KMS-11 (cell line): ENCODE results near the gene PGA4.
"Not testable (repeated sequence)": the region's sequence is repeated elsewhere in the genome, so short reads cannot be mapped to it uniquely, and the experiment has no call there.

Experiments used
- H2AFZ ChIP-seq: fragments of 200-600 bp; sonication (generic); 2 replicates; pipeline ENCODE4 v1.6.1; 2016; ENCODE audit warnings: antibody characterized with exemption, mixed run types, low read depth
- H3K27ac ChIP-seq: fragments of 200-600 bp; sonication (generic); 2 replicates; pipeline ENCODE4 v1.6.1; 2016; ENCODE audit warnings: mild to moderate bottlenecking, mixed run types
- H3K27me3 ChIP-seq: fragments of 200-600 bp; sonication (generic); 2 replicates; pipeline ENCODE4 v1.6.1; 2017; ENCODE audit warnings: mild to moderate bottlenecking, low read depth, mixed run types, moderate library complexity; ENCODE audit not compliant: insufficient read depth
- H3K36me3 ChIP-seq: fragments of 200-600 bp; sonication (generic); 2 replicates; pipeline ENCODE4 v1.6.1; 2017; ENCODE audit warnings: mild to moderate bottlenecking, mixed run types; ENCODE audit not compliant: insufficient read depth
- H3K4me1 ChIP-seq: fragments of 200-600 bp; sonication (generic); 2 replicates; pipeline ENCODE4 v1.6.1; 2016; ENCODE audit warnings: mild to moderate bottlenecking, low read depth, mixed run types; ENCODE audit not compliant: poor library complexity, severe bottlenecking
- H3K4me2 ChIP-seq: fragments of 200-600 bp; sonication (generic); 2 replicates; pipeline ENCODE4 v1.7.0; 2016; ENCODE audit warnings: mild to moderate bottlenecking, mixed run types
- H3K4me3 ChIP-seq: fragments of 200-600 bp; sonication (generic); IDR thresholded peaks from 2 replicates; pipeline ENCODE4 v1.6.1; 2017; ENCODE audit warnings: low read depth, low read length, mixed read lengths; ENCODE audit not compliant: insufficient read depth
- H3K79me2 ChIP-seq: fragments of 200-600 bp; sonication (generic); 2 replicates; pipeline ENCODE4 v1.6.1; 2016; ENCODE audit warnings: low read depth, mixed run types; ENCODE audit not compliant: insufficient read depth
- H3K9ac ChIP-seq: fragments of 200-600 bp; sonication (generic); 2 replicates; pipeline ENCODE4 v1.6.1; 2016; ENCODE audit warnings: mild to moderate bottlenecking, mixed run types
- H4K20me1 ChIP-seq: fragments of 200-600 bp; sonication (generic); 2 replicates; pipeline ENCODE4 v1.6.1; 2016; ENCODE audit warnings: mild to moderate bottlenecking, mixed run types; ENCODE audit not compliant: insufficient read depth
- CTCF ChIP-seq: fragments of 200-600 bp; sonication (generic); conservative IDR thresholded peaks from 2 replicates; pipeline ENCODE4 v1.6.1; 2017; ENCODE audit warnings: low read depth, mild to moderate bottlenecking, antibody characterized with exemption, low read length, moderate library complexity, mixed read lengths

PGA4 gene

GRCh38 chr11:61222047-61222446 lies at the start of gene PGA4:
PGA4 (plus strand) TSS chr11:61222347; CDS start chr11:61222401, 54 bp downstream.
- H3K27me3 ChIP-seq, H3K9ac ChIP-seq, H3K79me2 ChIP-seq, H2AFZ ChIP-seq, H3K27ac ChIP-seq, H3K4me3 ChIP-seq, H3K36me3 ChIP-seq, H3K4me1 ChIP-seq, H3K4me2 ChIP-seq, H4K20me1 ChIP-seq: not testable (repeated sequence)

- H2AFZ ChIP-seq, result no peak overlapping the region
- no peaks in the 10 kb centered on the region; the same call in 1 of the 2 replicates for H3K27me3 ChIP-seq
- no peak overlapping the region for H3K9ac ChIP-seq
- H3K27ac ChIP-seq, result no peak overlapping the region
- TF ChIP-seq CTCF, result no peak
- no peaks in the 10 kb centered on the region for H3K36me3 ChIP-seq
- no peaks in the 10 kb centered on the region for H4K20me1 ChIP-seq
- H3K4me3 ChIP-seq, result no peak overlapping the region
- no peak overlapping the region for H3K4me2 ChIP-seq
- H3K79me2 ChIP-seq, result no peaks in the 10 kb centered on the region
- H3K4me1 ChIP-seq, result peaks cover 8% of the 10 kb centered on the region
These were observed 49.8 kb upstream of the PGA4 start for GRCh38 chr11:61172356-61172755.

GRCh38 chr11:61172888-61173287 lies 49.3 kb upstream of the PGA4 start:
- Histone ChIP-seq H3K4me2 (no peak overlapping the region), H2AFZ (no peak overlapping the region), H3K27me3 (no peaks in the 10 kb centered on the region; the same call in 1 of the 2 replicates), H4K20me1 (no peaks in the 10 kb centered on the region), H3K4me1 (peaks cover 3% of the 10 kb centered on the region), H3K4me3 (no peak overlapping the region), H3K9ac (no peak overlapping the region), H3K27ac (no peak overlapping the region), H3K79me2 (no peaks in the 10 kb centered on the region), H3K36me3 (no peaks in the 10 kb centered on the region)
- TF ChIP-seq CTCF, result no peak

- H2AFZ ChIP-seq, result no peak overlapping the region
- no peak overlapping the region for H3K4me3 ChIP-seq
- H3K36me3 ChIP-seq, result no peaks in the 10 kb centered on the region
- H4K20me1 ChIP-seq, result no peaks in the 10 kb centered on the region
- no peak overlapping the region for H3K4me2 ChIP-seq
- H3K4me1 ChIP-seq, result no peaks in the 10 kb centered on the region
- H3K9ac ChIP-seq, result no peak overlapping the region
- no peak for TF ChIP-seq CTCF
- no peaks in the 10 kb centered on the region; the same call in 1 of the 2 replicates for H3K27me3 ChIP-seq
- no peak overlapping the region for H3K27ac ChIP-seq
- H3K79me2 ChIP-seq, result no peaks in the 10 kb centered on the region
These were observed 48.7 kb upstream of the PGA4 start for GRCh38 chr11:61173456-61173855.

GRCh38 chr11:61174273-61174672 lies 47.9 kb upstream of the PGA4 start:
- H3K9ac ChIP-seq, result no peak overlapping the region
- H3K36me3 ChIP-seq, result no peaks in the 10 kb centered on the region
- H3K4me1 ChIP-seq, result no peaks in the 10 kb centered on the region
- H3K27me3 ChIP-seq, result no peaks in the 10 kb centered on the region; the same call in 1 of the 2 replicates
- H3K4me2 ChIP-seq, result no peak overlapping the region
- no peak overlapping the region for H2AFZ ChIP-seq
- H3K79me2 ChIP-seq, result no peaks in the 10 kb centered on the region
- no peaks in the 10 kb centered on the region for H4K20me1 ChIP-seq
- H3K4me3 ChIP-seq, result no peak overlapping the region
- no peak for TF ChIP-seq CTCF
- H3K27ac ChIP-seq, result no peak overlapping the region
